Prostate gland (tissue), 2 donors: ENCODE measurements around the gene KIF5C. TPM values are rescaled to one million over a fixed set of nuclear protein-coding genes. Genes with fewer than 3 reads are reported as not detected.

ENCODE experiments used
- DNase-seq: peaks from one replicate; pipeline ENCODE4 v3.0.0-alpha.2; 2019; ENCODE audit warnings: low spot score
- H3K27ac ChIP-seq, 2 donors: fragments of 200-600 bp; sonication (generic); 2 replicates each; pipeline ENCODE4 v1.5.1; 2017 to 2019
- H3K27me3 ChIP-seq: fragments of 200-600 bp; sonication (generic); replicated peaks from 2 replicates; pipeline ENCODE4 v1.5.1; 2019; ENCODE audit not compliant: insufficient read depth
- H3K36me3 ChIP-seq, 2 donors: fragments of 200-600 bp; sonication (generic); 1 replicate in 1 of 2; 2 replicates in 1 of 2; pipeline versions ENCODE4 v1.5.1 to v1.8.1; 2017 to 2019
- H3K4me1 ChIP-seq: fragments of 200-600 bp; sonication (generic); replicated peaks from 2 replicates; pipeline ENCODE4 v1.5.1; 2019
- H3K4me3 ChIP-seq, 2 donors: fragments of 200-600 bp; sonication (generic); 2 replicates each; pipeline ENCODE4 v1.5.1; 2017 to 2019
- H3K9me3 ChIP-seq: fragments of 200-600 bp; sonication (generic); 2 replicates; pipeline ENCODE4 v1.5.1; 2017
- POLR2A ChIP-seq: fragments of 450-650 bp; IDR thresholded peaks from one replicate; pipeline ENCODE4 v1.6.1; 2016; ENCODE audit warnings: antibody characterized with exemption, mild to moderate bottlenecking
- POLR2AphosphoS5 ChIP-seq: sonication (generic); formaldehyde crosslinking; IDR thresholded peaks from one replicate; pipeline ENCODE4 v1.6.1; 2017; ENCODE audit warnings: antibody characterized with exemption
- WGBS: methylation state at CpG from one replicate; pipeline ENCODE4 v1.1.5; 2018; 5-methylcytosine and 5-hydroxymethylcytosine counted together
- intact Hi-C: fragments of 100-400 bp; cut with DNase I; formaldehyde crosslinking; loops from one replicate; pipeline ENCODE4 v1.14.2; 2022
- total RNA-seq, 2 donors: library from RNA; depleted of rRNA; stranded (reverse); fragments of >200 nt; gene quantifications; one replicate each; pipeline ENCODE4 v1.1.0, GENCODE V29; 2016
- TF ChIP-seq, protein P1 (sequence below), 4 experiments: fragments of 200-600 bp in 2 of 4; fragments of 450-650 bp in 2 of 4; sonication (generic) in 2 of 4; IDR thresholded peaks; 1 replicate in 3 of 4; 2 replicates in 1 of 4; pipeline ENCODE4 v1.5.1; 2016 to 2019; ENCODE audit warnings: antibody characterized with exemption in 4 of 4, mild to moderate bottlenecking in 2 of 4, moderate library complexity in 2 of 4

KIF5C gene
- total RNA-seq, 2 donors from 2014 or later, result 84.3 to 123 TPM

DNA sequence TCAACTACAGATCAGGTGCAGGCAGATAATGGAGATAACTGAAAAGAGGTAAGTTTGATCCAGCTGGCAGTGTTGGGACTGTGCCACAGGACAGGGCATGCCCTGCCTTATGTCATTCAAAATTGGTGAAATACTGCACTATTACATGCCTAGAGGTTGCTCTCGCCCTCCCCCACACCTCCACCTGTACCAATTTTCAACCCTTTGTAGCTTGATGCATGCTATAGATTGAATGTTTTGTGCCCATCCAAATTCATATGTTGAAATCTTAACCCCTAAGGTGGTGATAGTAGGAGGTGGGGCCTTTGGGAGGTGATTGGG is 91.4 kb downstream of the KIF5C start:
- Histone ChIP-seq H3K27me3 (no peaks in the 10 kb centered on the region), H3K27ac (no peak overlapping the region), H3K36me3 (no peaks in the 10 kb centered on the region), H3K9me3 (no peaks in the 10 kb centered on the region), H3K4me1 (no peaks in the 10 kb centered on the region), H3K4me3 (no peak overlapping the region)
- no peak for TF ChIP-seq POLR2A
- TF ChIP-seq POLR2AphosphoS5, result no peak
- TF ChIP-seq, protein P1, sequence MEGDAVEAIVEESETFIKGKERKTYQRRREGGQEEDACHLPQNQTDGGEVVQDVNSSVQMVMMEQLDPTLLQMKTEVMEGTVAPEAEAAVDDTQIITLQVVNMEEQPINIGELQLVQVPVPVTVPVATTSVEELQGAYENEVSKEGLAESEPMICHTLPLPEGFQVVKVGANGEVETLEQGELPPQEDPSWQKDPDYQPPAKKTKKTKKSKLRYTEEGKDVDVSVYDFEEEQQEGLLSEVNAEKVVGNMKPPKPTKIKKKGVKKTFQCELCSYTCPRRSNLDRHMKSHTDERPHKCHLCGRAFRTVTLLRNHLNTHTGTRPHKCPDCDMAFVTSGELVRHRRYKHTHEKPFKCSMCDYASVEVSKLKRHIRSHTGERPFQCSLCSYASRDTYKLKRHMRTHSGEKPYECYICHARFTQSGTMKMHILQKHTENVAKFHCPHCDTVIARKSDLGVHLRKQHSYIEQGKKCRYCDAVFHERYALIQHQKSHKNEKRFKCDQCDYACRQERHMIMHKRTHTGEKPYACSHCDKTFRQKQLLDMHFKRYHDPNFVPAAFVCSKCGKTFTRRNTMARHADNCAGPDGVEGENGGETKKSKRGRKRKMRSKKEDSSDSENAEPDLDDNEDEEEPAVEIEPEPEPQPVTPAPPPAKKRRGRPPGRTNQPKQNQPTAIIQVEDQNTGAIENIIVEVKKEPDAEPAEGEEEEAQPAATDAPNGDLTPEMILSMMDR (IDR thresholded peaks at IDR 0.05), result no peak
- intact Hi-C loops, result no loop called here
- no peak for DNase-seq
- 96% methylated on average over 1 of the region's 1 CpG for WGBS

GRCh38 chr2:148967056-148967455 is 92.0 kb downstream of the KIF5C start:
- no peaks in the 10 kb centered on the region for H3K27me3 ChIP-seq

GRCh38 chr2:148967578-148967977 is 92.6 kb downstream of the KIF5C start:
- Histone ChIP-seq H3K9me3 (no peaks in the 10 kb centered on the region), H3K36me3 (no peaks in the 10 kb centered on the region), H3K4me3 (no peak overlapping the region), H3K27ac (no peak overlapping the region), H3K27me3 (no peaks in the 10 kb centered on the region), H3K4me1 (no peaks in the 10 kb centered on the region)
- intact Hi-C loops, result no loop called here
- no peak for DNase-seq
- TF ChIP-seq, protein P1 (IDR thresholded peaks at IDR 0.05), result no peak
- 76% methylated on average over 8 of the region's 8 CpGs for WGBS

More at GRCh38 chr2:148967056-148967455, 92.0 kb downstream of the KIF5C start:
- H3K27ac ChIP-seq, result no peak overlapping the region
- intact Hi-C loops, result no loop called here
- no peaks in the 10 kb centered on the region for H3K9me3 ChIP-seq
- no peaks in the 10 kb centered on the region for H3K36me3 ChIP-seq
- H3K4me3 ChIP-seq, result no peak overlapping the region
- WGBS, result 87% methylated on average over 7 of the region's 7 CpGs
- TF ChIP-seq POLR2A (no peak), POLR2AphosphoS5 (no peak)
- TF ChIP-seq, protein P1 (IDR thresholded peaks at IDR 0.05), result no peak
- DNase-seq, result no peak
- no peaks in the 10 kb centered on the region for H3K4me1 ChIP-seq

GRCh38 chr2:148968301-148968700 is 93.3 kb downstream of the KIF5C start:
- H3K27ac ChIP-seq, result no peak overlapping the region
- 91% methylated on average over 4 of the region's 4 CpGs for WGBS
- H3K9me3 ChIP-seq, result no peaks in the 10 kb centered on the region
- intact Hi-C loops, result no loop called here
- TF ChIP-seq, protein P1 (IDR thresholded peaks at IDR 0.05), result no peak
- TF ChIP-seq POLR2AphosphoS5, result no peak
- TF ChIP-seq POLR2A, result no peak
- H3K27me3 ChIP-seq, result no peaks in the 10 kb centered on the region
- H3K4me1 ChIP-seq, result no peaks in the 10 kb centered on the region
- H3K36me3 ChIP-seq, result no peaks in the 10 kb centered on the region
- H3K4me3 ChIP-seq, result no peak overlapping the region
- no peak for DNase-seq

GRCh38 chr2:148968776-148969319 is 93.8 kb downstream of the KIF5C start:
- no peak for DNase-seq
- TF ChIP-seq, protein P1 (IDR thresholded peaks at IDR 0.05), result no peak
- no peak for TF ChIP-seq POLR2AphosphoS5
- no peak for TF ChIP-seq POLR2A
- no peaks in the 10 kb centered on the region for H3K9me3 ChIP-seq
- no peak overlapping the region for H3K27ac ChIP-seq
- H3K36me3 ChIP-seq, result no peaks in the 10 kb centered on the region
- intact Hi-C loops, result no loop called here
- H3K4me3 ChIP-seq, result no peak overlapping the region
- no peaks in the 10 kb centered on the region for H3K4me1 ChIP-seq
- 84% methylated on average over 4 of the region's 4 CpGs for WGBS
- no peaks in the 10 kb centered on the region for H3K27me3 ChIP-seq
